Neural crest cell (in vitro differentiated cells): Measurements from ENCODE around the gene LSM4. TPM values are rescaled to one million over a fixed set of nuclear protein-coding genes. Genes with fewer than 3 reads are reported as not detected.

ENCODE experiments used
- DNase-seq: peaks from one replicate; pipeline ENCODE4 v3.0.0; 2021; ENCODE audit warnings: low read depth, mixed read lengths, low spot score
- H3K27ac Mint-ChIP-seq: one replicate; pipeline ENCODE4 v1.8.0; 2021; ENCODE audit warnings: mild to moderate bottlenecking, mixed read lengths; ENCODE audit not compliant: unreplicated experiment
- H3K27me3 Mint-ChIP-seq: 2 replicates; pipeline ENCODE4 v1.8.0; 2021; ENCODE audit warnings: low read depth, mild to moderate bottlenecking, mixed read lengths
- H3K36me3 Mint-ChIP-seq: 2 replicates; pipeline ENCODE4 v1.8.0; 2021; ENCODE audit warnings: low read depth, mild to moderate bottlenecking, mixed read lengths
- H3K4me1 Mint-ChIP-seq: 2 replicates; pipeline ENCODE4 v1.8.0; 2021; ENCODE audit warnings: mixed read lengths
- H3K4me3 Mint-ChIP-seq: one replicate; pipeline ENCODE4 v1.8.0; 2021; ENCODE audit warnings: mild to moderate bottlenecking, mixed read lengths
- H3K9me3 Mint-ChIP-seq: 2 replicates; pipeline ENCODE4 v1.8.0; 2021; ENCODE audit warnings: mixed read lengths
- CTCF ChIP-seq: fragments of 200-600 bp; sonication (generic); conservative IDR thresholded peaks from 2 replicates; pipeline ENCODE4 v1.5.0; 2021; ENCODE audit warnings: antibody characterized with exemption, mild to moderate bottlenecking
- total RNA-seq: library from RNA; stranded (reverse); gene quantifications from 2 replicates; pipeline ENCODE4 v1.2.1, GENCODE V29; 2021

The LSM4 gene
- total RNA-seq, 1 donor from 2014 or later = 283 TPM

GRCh38 chr19:18298601-18299000 is 24.3 kb downstream of the LSM4 start:
- no peak for TF ChIP-seq CTCF
- no peaks in the 10 kb centered on the region for H3K9me3 Mint-ChIP-seq
- DNase-seq = no peak
- no peak overlapping the region for H3K27ac Mint-ChIP-seq
- H3K36me3 Mint-ChIP-seq = no peaks in the 10 kb centered on the region
- no peak overlapping the region for H3K4me3 Mint-ChIP-seq
- H3K27me3 Mint-ChIP-seq = no peaks in the 10 kb centered on the region
- peaks cover 12% of the 10 kb centered on the region for H3K4me1 Mint-ChIP-seq

- Mint-ChIP-seq H3K36me3 (no peaks in the 10 kb centered on the region), H3K27me3 (no peaks in the 10 kb centered on the region), H3K4me3 (no peak overlapping the region), H3K4me1 (peaks cover 16% of the 10 kb centered on the region), H3K9me3 (no peaks in the 10 kb centered on the region), H3K27ac (no peak overlapping the region)
- no peak for DNase-seq
- TF ChIP-seq CTCF = no peak
These were observed 25.6 kb downstream of the LSM4 start for GRCh38 chr19:18297308-18297707.

GRCh38 chr19:18295034-18295451 is 27.8 kb downstream of the LSM4 start:
- Mint-ChIP-seq H3K27ac (no peak overlapping the region), H3K9me3 (no peaks in the 10 kb centered on the region), H3K27me3 (no peaks in the 10 kb centered on the region), H3K4me3 (no peak overlapping the region), H3K4me1 (peaks cover 25% of the 10 kb centered on the region), H3K36me3 (no peaks in the 10 kb centered on the region)
- DNase-seq = no peak
- no peak for TF ChIP-seq CTCF

- no peak overlapping the region for H3K4me3 Mint-ChIP-seq
- no peak for TF ChIP-seq CTCF
- peak overlapping the region; percentile 35 for H3K27ac Mint-ChIP-seq
- no peaks in the 10 kb centered on the region for H3K27me3 Mint-ChIP-seq
- DNase-seq = no peak
- H3K4me1 Mint-ChIP-seq = peaks cover 29% of the 10 kb centered on the region
- H3K36me3 Mint-ChIP-seq = no peaks in the 10 kb centered on the region
- H3K9me3 Mint-ChIP-seq = no peaks in the 10 kb centered on the region
These were observed 28.4 kb downstream of the LSM4 start for GRCh38 chr19:18294467-18294864.

GRCh38 chr19:18293642-18294466 is 29.0 kb downstream of the LSM4 start:
- no peak for DNase-seq
- peak overlapping the region; percentile 78 for H3K4me3 Mint-ChIP-seq
- H3K27me3 Mint-ChIP-seq = no peaks in the 10 kb centered on the region
- peaks cover 29% of the 10 kb centered on the region for H3K4me1 Mint-ChIP-seq
- no peak for TF ChIP-seq CTCF
- H3K27ac Mint-ChIP-seq = peak overlapping the region; percentile 35
- no peaks in the 10 kb centered on the region for H3K36me3 Mint-ChIP-seq
- no peaks in the 10 kb centered on the region for H3K9me3 Mint-ChIP-seq
